GM08714 (cell line): ENCODE measurements around the gene GEMIN4.
A peak's percentile ranks its signal among the peaks of the same experiment; 100 is the strongest.
"Not testable (repeated sequence)": the region's sequence is repeated elsewhere in the genome, so short reads cannot be mapped to it uniquely, and the experiment has no call there.

Experiments used
- H3K4me3 ChIP-seq: fragments of 200-500 bp; sonication (Bioruptor generic); 2 replicates; pipeline ENCODE4 v1.5.1; 2014; ENCODE audit warnings: mild to moderate bottlenecking, low read length, inconsistent platforms
- ZNF274 ChIP-seq: IDR thresholded peaks from 2 replicates; pipeline ENCODE4 v1.6.1; 2012; ENCODE audit warnings: mild to moderate bottlenecking, low read depth, low read length

The GEMIN4 gene

DNA sequence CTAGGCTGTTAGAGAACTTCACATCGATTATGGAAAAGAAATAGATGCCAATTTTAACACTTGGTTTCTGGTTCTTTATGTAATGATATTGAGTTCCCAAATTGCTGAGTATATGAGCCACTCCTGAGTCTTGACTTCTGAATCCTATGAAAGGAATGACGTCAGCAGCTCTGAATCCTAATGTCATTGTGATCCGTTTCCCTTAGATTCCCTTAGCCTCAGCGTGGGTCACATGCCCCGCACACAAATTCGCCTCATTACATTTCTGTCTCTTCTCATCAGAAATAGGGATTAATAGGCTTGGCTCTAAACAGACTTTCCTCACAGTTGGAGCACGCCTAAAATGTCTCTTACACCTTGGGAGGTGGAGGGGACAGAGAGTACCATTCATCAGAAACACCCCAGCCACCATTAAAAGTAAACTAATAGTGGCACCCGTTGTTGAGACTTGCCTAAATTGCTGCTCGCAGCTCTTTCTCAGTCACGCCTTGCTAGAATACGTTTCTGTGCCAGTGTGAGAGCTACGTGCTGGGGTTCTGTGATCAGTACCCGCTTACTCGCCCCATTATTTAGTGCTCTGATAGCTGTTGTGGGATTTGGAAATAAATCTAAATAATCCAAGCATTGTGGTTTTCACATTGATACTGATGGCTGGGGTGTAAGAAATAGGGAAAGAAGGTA lies 37.2 kb upstream of the GEMIN4 start:
- TF ChIP-seq ZNF274 = no peak
- H3K4me3 ChIP-seq = no peak overlapping the region

DNA sequence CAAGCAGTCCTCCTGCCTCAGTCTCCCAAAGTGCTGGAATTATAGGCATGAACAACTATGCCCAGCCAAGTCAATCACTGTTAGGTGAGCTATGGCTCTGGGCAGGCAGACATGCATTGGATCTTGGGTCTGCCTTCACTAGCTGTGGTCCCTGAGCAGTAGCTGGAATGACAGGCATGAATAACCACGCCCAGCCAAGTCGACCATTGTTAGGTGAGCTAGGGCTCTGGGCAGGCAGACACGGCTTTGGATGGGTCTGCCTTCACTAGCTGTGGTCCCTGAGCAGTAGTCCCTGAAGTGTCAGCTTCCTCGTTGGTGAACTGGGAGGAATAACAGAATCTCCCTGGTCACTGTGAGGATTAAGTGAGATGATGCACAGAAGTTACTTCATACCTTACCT lies 36.5 kb upstream of the GEMIN4 start:
- TF ChIP-seq ZNF274 = no peak
- H3K4me3 ChIP-seq = no peak overlapping the region

DNA sequence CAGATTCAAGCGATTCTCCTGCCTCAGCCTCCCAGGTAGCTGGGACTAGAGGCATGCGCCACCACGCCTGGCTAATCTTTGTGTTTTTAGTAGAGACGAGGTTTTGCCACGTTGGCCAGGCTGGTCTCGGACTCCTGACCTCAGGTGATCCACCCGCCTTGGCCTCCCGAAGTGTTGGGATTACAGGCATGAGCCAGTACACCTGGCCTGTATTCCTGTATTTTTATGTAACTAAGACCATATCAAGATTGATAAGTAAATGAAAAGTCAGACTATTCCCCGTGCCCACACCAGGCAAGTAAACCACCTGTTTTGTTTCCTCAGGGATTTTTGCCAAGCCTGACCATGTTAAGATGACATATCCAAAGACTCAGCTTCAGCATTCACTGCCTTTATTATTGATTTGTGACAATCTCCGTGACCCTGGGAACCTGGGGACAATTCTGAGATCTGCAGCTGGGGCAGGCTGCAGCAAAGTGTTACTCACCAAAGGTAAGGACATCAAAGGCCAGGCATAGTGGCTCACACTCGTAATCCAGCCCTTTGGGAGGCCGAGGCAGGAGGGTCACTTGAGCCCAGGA lies 35.7 kb upstream of the GEMIN4 start:
- no peak for TF ChIP-seq ZNF274
- no peak overlapping the region for H3K4me3 ChIP-seq

DNA sequence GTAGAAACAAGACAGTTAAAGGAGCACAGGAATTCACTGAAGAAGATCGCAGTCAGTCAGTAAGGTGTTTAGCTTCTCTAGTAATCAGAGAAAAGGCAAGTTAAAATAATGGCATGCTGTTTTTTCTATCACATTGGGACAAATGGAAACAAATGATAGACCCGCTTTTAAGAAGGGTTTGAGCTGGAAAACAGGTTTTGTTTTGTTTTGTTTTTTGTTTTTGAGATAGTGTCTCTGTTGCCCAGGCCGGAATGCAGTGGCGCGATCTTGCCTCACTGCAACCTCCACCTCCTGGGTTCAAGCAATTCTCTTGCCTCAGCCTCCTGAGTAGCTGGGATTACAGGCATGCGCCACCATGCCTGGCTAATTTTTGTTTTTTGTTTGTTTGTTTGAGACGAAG lies 33.8 kb upstream of the GEMIN4 start:
- H3K4me3 ChIP-seq = not testable (repeated sequence)

DNA sequence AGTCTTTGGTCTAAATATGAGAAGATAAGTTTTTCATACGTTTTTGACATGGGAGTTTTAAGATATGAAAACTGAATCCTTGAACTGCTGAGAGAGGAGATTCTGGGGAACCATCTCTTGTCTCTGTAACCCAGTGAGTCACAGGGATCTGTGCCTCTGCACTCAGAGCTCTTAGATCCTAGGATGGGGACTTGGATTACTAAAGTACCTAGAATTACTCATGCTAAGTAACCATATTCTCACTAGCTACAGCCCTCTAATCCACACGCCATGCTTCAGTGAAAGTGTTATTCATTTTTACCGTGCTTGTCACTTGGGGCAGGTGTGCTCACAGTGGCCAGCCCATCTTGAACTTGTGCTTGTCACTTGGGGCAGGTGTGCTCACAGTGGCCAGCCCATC lies 32.1 kb upstream of the GEMIN4 start:
- no peak overlapping the region for H3K4me3 ChIP-seq
- no peak for TF ChIP-seq ZNF274

DNA sequence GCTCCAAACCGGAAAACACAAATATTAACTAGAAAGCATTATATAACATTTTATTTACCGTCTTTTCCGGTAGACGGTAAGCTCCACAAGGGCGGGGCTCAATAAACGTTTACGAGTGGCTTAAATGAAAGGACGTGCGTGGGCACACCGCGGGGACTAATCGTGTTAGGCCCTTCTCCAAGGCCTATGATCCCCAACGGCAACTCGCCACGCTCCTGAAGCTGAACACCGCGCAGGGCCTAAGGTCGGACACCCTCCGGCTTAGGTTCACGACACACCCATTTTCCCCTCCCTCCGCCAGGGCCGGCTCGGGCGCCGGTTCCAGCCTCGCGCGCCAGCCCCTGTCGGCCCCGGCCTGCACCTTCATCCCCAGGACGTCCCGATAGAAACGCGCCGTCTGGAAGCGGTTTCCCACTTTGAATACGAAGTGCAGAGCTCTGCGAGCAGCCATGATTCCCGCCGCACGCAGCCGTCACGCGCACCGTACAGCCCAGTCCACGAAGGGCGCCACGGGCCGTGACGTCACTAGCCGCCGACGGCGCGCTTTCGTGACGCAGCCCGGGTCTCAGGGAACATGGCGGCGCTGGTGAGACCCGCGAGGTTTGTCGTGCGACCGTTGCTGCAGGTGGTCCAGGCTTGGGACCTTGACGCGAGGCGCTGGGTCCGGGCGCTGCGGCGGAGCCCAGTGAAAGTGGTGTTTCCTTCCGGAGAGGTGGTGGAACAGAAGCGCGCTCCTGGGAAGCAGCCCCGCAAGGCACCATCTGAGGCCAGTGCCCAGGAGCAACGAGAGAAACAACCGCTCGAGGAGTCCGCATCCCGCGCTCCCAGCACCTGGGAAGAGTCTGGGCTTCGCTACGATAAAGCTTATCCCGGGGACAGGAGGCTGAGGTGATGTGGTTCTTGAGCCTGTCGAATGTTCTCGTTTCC lies 30.0 kb upstream of the GEMIN4 start, which contains the start of the genes GLOD4 and MRM3:
Gene GLOD4, minus strand, starts transcription at position 476 of the 927 bp plus-strand sequence. Its CDS starts 25 bp downstream, at position 451.
Gene MRM3, plus strand, starts transcription at position 549 of the 927 bp plus-strand sequence. Its CDS starts 26 bp downstream, at position 575.
- H3K4me3 ChIP-seq = peak within 1 kb of the TSS; percentile 99
- TF ChIP-seq ZNF274 = no peak

DNA sequence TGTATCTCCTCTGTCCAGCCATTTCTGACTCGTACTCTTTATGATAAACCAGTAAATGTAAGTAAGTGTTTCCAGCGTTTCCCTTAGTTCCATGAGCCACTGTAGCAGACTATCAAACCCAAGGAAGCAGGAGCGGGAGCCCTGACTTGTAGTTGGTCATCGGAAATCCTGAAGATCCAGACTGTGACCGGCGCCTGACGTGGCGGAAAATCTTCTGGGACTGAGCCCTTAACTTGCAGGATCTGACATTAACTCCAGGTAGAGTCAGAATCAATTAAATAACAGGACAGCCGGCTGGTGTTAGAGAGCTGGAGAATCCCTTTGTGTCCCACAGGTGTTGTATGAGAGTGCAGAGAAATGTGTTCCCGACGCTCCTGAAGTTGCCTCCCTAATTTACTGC lies 26.0 kb upstream of the GEMIN4 start:
- no peak for TF ChIP-seq ZNF274
- H3K4me3 ChIP-seq = no peak overlapping the region

DNA sequence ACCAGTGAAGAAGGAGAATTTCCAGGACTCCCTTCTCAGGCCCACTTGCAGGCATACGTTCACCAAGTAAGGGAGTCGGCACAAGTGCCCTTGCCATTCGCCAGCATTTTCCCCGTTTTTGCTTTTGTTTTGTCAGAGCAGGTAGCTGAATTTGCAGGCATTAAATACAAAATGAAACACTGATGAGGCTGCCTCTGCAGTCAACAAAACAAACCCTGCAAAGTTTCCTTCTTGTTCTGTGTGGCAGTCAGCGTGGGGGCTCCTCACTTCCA lies 22.2 kb upstream of the GEMIN4 start:
- no peak for TF ChIP-seq ZNF274
- H3K4me3 ChIP-seq = no peak overlapping the region

DNA sequence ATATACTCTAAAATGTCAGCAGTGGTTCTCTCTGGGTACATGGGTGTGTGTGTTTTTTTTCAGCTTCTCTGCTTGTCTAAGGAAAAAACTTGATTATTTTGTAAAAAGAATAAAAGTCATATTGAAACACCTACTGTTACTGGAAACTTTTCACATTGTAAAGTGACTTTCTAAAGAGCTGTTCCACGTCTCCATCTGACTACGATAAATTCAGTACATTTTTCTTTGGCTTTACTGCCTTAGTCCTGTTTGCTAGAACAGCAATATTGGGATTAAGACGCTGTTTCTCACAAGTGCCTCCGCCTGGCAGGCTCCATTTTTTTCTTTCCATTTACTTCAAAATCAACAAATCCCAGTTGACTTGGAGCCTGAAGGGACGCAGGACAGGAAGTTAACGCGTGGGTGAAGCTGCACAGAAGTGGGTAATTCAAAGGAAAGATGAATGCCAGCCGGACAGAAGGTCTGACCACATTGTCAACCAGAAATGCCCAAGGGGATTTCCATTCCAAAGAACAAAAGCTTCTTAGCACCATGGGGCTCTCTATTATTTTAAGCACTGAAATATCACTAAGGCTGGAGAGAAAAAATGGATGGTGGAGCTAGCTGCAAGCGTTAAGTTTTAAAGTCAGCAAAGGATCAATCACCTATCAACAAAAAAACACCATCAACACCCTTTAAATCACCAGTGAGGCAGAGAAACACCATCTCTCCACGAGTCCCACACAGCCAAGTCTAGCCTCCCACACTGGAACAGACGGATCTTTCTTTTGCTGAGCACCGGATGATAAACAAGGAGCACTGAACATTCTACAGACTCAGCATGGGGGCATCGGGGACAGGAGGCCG lies 21.6 kb upstream of the GEMIN4 start:
- TF ChIP-seq ZNF274 = no peak
- no peak overlapping the region for H3K4me3 ChIP-seq

DNA sequence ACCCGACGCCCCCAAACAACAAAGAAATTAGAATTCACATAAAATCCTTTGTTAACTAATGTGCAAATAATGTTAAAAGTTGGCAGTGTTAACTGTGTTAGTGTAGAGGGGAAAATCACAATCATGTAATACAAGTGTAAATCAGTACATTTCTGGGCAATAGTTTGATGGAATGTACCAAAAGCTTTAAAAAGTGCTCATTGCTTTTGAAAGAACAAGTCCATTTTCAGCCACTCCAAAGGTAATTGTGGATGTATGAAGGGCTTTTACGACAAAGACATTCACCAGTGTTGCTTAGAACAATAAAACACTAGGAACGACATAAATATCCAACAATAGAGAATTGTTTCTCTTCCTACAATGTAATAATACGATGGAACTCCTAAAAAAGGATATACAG lies 21.0 kb upstream of the GEMIN4 start:
- no peak overlapping the region for H3K4me3 ChIP-seq
- TF ChIP-seq ZNF274 = no peak

DNA sequence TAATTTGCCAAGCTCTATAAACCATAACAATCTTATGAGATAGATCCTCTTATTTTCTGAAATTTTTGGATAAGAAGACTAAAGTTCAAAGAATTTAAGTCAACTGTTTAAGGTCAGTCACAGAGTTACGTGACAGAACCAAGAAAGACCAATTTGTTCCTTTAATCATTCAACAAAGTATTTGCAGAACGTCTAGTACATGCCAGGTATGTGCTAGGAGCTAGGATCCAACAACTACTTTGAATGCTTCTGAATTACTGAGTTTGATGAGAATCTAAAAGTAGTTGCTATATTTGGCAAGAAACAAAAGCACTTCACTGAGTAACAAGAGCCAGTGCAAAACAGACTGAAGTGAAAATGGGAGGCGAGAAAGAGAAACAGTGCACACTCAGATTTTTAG lies 15.0 kb upstream of the GEMIN4 start:
- H3K4me3 ChIP-seq = no peak overlapping the region
- no peak for TF ChIP-seq ZNF274

DNA sequence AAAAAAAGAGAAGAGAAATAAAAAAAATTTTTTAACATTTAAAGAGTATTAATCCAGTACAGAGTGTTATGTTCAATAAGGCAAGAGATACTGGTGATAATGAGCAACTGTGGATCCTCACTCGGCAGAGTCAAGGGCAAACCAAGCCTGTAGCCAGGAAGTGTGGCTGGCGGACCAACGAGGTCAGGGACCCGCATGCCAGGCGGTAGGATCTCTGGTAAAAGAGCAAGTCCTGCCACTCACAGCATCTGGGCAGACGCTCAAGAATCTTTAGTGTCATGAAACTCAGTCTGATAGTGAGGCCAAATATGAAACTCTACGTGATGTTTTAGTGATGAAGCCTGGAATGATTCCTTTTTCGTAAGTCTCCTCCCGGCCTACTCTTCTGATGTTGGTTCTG lies 8.3 kb upstream of the GEMIN4 start:
- TF ChIP-seq ZNF274 = no peak
- no peak overlapping the region for H3K4me3 ChIP-seq

DNA sequence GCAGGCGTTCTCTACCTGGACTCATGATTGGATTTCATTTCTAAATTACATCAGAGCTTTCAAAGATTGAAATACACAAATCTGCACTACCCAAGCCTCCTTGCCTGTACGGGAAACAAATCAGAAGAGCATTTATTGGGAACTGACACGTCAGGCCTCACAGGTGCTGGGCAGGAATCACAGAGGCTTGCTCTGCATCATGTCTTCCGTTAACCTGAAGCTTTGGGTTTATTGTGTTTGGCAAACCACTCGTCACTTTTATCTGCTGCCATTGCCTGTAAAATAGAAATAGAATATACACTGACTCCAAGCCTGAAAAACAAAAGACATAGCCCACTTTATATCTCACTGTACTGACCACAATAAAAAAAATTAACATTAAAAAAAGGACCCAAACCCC lies 7.9 kb upstream of the GEMIN4 start:
- no peak overlapping the region for H3K4me3 ChIP-seq
- TF ChIP-seq ZNF274 = no peak

DNA sequence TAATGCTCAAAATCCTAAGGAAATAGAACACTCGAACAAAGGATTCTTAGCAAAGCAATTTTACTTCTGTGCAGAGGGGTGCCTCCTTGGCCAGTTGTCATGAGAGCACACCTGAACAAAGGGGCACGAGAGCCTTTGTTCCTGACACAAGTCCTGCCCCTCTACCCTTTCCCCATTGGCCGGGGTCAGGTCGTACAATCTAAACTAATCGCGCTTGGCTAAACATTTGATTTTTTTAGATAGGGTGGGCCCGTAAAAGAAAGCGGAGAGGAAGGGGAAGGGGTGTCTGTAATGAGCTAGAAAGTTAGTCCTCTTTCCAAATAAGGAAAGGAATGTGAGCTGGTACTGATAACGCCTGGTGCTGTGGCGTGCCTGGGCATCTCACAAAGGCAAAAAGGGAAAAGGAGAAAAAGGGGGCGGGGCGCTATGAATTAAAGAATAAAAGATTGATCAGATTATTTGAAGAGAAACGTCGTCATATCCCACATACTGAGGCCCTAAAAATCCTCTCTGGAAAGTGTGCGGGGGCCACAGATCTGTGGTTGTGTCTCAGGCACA lies 4.0 kb upstream of the GEMIN4 start:
- H3K4me3 ChIP-seq = not testable (repeated sequence)

DNA sequence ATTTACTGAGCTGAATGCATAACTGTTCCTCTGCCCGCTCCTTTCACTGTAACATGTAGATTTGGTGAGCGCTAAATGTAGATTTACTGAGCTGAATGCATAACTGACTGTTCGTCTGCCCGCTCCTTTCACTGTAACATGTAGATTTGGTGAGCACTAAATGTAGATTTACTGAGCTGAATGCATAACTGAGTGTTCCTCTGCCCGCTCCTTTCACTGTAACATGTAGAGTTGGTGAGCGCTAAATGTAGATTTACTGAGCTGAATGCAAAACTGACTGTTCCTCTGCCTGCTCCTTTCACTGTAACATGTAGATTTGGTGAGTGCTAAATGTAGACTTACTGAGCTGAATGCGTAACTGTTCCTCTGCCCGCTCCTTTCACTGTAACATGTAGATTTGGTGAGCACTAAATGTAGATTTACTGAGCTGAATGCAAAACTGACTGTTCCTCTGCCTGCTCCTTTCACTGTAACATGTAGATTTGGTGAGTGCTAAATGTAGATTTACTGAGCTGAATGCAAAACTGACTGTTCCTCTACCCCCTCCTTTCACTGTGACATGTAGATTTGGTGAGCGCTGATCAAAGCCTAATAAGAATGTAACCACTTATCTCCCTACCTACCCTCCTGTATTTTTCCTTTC lies 3.4 kb upstream of the GEMIN4 start:
- H3K4me3 ChIP-seq = not testable (repeated sequence)
